ENCODE data around the gene ALPG.
"Not testable (repeated sequence)": the region's sequence is repeated elsewhere in the genome, so short reads cannot be mapped to it uniquely, and the experiment has no call there.

The ALPG gene

DNA sequence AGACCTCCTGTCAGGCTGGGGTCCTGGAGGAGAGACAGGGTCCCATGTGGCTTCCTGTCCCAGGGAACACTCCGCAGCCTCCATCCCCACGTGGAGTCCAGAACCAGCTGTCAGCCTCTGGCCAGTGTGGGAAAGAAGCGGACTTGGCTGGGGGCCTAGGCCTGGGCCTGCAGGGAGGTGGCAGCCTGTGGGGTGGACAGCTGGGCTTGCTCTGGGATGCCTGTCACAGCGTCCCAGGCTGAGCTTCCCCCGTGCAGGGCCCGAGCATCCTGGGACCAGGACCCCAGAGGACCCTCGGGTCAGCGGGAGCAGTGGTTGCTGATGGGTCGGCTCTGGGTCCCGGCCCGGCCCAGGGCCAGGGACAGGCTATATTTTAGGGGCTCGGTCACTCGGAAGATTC lies 35.8 kb downstream of the ALPG start:
- DNase-seq: not testable (repeated sequence)

DNA sequence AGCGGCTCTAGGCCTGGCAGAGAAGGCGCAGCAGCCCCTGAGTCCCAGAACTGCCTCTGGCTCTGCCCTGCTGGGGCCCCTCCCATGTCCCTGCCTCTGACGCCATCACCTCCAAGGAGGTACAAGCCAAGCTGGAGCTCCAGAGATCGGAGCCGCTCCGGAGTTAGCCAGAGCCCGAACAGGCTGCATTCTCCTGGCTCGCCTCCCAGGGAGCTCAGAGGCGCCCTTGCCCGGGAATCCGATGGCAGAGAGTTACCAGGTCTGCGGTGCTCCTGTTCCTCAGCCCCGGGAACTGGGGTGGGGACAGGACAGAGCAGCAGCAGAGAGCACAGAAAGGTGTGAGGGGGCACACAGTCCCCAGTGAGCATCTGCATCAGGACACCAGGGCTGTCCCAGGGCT lies 36.4 kb downstream of the ALPG start:
- not testable (repeated sequence) for DNase-seq

DNA sequence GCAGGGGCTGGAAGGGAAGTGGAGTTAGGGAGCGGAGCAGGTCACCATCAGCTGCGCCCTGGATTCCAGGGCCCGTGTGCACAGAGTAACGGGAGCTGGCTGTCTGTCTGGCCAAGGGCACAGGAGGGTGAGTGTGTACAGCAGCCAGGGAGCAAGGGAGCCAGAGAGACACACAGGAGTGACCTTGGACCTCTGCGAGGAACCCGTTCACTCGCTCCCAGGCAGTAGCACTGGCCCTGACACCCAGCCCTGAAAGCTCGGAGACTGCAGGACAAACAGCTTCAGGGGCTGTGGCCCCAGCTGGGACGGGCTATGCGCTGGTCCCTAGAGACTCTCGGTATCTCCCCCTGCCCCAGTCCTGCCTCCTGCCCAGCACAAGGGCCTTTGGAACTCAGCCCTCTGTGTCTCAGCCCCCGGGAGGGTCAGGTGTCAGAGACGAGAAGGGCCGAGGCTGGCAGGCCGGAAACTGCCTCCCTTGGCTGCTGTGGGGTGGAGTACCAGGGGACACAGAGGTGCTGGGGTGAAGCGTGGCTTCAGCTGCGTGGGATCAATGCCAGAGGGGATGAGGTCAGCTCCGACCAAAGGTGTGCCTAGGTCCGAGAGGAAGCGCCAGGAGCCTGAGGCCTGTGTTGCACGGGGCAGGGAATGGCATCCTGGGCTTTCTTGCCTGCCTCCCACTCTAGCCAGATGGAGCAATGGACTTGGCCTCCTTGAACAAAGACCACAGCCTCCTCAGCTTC lies 37.2 kb downstream of the ALPG start:
- DNase-seq: not testable (repeated sequence)

DNA sequence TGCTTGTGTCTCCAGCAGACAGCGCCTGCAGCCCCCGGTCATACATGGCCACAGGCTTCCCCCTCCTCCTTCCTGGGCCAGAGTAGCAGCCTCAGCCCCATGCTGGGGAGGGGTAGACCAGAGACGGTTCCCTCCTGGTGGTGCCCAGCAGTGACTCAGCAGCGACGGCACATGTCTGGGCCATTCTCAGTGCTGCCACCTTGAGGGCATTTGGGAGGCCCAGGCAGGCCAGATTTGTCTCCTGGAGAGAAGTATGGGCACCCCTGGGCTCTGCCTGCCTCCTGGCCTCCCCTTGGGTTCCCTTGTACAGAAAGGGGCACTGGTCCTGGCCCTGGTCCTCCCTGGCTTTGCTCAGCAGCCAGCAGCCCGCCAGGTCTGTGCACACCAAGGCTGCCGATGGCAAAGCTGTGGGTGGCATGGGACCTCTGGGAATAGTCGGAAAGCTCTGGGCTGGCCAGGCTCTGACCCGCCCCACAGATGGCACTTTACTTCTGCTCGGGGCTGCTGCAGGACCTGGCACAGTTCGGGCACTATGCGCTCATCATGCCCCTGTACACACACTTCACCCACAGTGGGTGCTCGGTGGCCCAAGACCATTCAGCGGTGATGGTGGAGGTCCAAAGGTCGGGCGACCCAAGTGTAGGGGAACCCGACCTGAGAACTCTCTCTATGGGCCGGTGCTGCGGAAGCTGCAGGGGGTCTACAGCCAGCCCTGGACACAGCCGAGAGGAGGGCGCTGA lies 37.9 kb downstream of the ALPG start:
- DNase-seq: peak; percentile 52

DNA sequence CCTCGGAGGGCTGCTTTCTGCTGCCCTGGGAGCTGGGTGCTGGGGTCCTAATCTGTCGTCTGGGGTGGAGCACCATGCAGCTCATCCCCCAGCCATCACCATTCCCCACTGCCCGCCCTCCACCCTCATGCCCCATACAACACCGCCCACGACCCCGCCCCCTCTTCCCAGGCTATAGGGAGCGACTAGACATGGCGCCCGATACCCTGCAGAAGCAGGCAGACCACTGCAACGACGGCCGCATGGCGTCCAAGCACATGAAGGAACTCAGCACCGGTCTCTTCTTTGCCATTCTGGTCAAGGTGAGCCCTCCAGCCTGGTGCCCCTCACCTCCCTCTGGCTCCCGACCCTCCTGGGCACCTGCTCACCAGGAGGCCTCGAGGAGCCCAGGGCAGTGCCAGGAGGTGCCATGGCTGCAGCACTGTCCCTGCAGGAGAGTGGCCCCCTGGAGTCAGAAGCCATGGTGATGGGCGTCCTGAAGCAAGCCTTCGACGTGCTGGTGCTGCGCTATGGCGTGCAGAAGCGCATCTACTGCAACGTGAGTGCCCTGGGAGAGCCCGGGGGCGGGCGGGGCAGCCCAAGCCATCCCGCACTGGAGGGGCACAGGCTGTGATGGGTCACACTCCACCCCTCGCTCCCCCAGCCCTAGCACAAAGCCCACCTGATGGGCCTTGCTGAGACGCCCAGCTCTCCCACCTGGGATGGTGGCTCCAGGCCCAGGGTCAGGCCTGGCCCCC lies 38.7 kb downstream of the ALPG start:
- not testable (repeated sequence) for DNase-seq

DNA sequence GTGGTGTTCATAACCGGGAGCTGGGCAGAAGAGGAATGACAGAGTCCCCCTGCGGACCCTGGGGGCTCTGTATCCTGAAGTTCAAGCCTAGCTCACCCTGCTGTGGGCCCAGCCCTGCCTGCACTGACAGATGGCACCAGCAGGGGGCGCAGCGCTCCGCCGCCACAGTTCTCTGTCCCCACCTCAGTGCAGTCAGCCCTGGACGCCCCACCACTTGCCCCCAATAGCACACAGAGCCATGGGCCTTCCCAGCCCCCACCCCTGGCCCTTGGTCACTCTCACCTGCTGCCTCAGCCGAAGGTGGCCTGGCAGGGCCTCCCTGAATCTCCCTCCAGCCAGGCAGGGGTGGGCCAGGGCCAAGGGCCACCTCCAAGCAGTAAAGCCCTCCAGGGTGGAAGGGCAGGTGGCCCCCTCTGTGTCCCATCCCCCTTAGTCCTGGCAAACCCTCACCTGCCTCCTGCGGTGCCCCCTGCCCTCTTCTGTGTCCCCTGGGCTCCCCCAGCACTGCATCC lies 39.7 kb downstream of the ALPG start:
- not testable (repeated sequence) for DNase-seq

DNA sequence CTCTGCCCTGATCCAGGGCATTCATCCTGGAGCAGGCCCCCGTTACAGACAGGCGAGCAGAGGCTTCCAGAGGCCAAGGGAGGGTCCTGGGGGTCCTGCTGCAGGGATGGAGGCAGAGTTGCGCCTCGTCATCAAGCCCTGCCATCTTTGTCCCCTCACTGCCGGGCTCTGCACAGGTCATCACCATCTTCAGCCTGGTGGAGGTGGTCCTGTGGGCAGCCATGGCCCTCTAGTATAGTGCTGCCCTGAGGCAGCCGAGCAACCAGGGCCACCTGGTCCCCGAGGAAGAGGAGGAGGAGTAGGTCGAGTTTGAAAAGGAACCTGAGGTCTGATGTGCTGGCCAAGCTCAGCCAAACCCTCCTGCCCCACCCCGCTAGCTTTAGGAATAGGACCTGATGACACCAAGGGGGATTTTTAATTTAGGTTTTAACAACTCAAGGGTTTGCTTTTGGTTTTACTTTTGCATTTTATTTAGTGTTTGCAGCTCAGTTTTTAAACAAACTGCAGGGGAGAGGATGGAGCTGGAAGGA lies 40.5 kb downstream of the ALPG start:
- no peak for DNase-seq

DNA sequence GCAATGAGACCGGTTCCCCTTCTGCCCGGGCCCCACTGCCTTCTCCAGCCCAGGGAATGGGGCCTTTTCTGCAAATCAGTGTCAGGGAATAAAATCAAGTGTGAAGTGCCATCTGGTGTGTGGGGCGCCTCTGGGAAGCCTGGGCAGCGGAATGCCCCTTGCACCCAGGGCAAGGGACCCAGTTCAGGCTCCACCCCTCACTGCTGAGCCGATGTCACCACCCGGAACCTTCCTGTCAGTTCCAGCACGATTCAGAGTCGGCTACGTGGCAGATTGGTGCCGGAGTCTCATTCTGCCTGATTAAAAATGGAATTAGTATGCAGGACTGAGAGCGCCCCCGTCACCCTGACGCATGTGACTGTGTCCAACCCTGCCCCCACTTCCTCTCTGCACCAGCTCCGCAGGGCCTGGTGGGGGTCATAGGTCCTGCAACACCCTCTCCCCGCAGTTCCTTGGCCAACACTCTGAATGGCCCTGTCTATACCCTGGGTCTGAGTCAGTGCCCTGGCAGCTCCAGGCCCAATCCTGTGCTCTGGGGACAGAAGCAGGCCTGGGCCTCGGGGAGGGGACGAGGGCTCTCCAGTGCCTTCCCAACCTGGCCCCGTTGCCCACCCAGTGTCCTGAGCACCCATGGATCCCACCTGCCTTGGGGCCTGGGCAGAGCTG lies 41.1 kb downstream of the ALPG start:
- DNase-seq: no peak

DNA sequence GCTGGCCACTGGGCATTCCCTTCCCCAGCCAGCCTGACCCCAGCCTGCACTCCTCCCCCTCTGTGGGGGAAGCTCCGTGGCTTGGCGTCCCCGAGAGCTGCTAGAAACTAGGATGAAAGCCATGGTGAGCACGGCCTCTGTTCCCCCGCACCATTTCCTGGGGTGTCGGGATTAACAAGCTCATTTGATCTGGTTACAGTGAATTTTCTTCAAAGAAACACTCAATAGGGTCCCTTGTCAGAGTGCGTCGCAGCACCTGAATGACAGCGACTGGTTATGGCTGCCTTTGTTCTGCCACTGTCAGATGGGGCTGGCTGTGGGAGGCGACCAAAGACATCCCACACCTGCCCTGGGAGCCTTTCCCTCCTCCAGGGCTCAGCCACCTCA lies 41.7 kb downstream of the ALPG start:
- DNase-seq: no peak

DNA sequence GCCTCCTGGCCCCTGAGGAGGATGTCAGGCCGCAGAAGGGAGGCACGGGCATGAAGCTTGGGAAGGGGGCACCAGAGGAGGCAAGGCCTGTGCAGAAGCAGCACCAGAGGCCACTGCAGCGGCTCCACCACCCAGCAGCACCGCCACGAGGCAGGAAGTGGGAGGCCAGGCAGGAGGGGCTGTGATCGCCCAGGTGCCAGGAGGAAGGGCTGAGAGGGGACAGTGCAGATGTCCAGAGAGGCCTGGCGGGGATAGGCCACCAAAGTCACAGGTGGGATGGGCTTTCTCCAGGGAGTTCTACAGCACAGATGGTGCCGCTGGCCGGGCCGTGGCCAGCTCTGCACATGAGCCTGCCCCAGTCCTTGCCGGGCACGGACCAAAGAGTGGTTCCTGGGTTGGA lies 43.3 kb downstream of the ALPG start:
- DNase-seq: no peak

DNA sequence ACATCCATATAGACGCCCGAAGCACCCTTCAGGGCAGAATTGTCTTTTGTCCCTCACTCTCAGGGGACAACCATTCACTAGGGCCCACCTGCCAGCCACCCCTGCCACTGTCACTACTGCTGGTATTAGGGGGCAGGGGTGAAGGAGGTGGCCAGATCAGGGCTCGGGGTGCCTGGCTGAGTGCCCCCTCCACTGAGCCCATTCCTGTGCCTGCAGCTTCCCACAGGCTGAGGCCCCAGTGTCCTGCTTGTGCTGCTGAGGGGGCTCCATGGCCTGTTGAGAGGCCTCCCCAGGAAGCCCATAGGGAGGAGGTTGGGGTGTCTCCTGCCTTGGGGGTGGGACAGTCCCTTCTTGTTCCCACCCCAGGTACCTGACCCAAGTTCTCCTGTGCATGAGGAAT lies 45.0 kb downstream of the ALPG start:
- DNase-seq: not testable (repeated sequence)

DNA sequence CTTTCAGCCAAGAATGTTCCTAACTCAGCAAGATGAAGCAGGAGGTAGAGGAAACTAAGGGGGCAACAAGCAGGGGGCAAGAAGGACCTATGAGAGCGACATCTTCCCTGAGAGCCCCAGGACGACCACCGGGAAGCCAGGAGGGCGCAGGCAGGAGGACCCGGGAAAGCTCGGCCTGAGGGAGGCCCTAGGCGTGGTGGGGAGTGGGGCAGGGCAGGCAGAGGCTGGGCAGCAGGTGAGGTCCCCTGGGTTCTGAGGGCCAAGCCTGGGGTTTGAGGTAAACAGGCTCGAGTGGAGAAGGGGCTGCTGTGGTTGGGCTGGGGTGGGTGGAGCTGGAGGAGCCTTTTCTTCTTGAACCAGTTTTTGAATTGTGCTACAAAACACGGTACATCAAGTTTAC lies 48.0 kb downstream of the ALPG start:
- DNase-seq: no peak

DNA sequence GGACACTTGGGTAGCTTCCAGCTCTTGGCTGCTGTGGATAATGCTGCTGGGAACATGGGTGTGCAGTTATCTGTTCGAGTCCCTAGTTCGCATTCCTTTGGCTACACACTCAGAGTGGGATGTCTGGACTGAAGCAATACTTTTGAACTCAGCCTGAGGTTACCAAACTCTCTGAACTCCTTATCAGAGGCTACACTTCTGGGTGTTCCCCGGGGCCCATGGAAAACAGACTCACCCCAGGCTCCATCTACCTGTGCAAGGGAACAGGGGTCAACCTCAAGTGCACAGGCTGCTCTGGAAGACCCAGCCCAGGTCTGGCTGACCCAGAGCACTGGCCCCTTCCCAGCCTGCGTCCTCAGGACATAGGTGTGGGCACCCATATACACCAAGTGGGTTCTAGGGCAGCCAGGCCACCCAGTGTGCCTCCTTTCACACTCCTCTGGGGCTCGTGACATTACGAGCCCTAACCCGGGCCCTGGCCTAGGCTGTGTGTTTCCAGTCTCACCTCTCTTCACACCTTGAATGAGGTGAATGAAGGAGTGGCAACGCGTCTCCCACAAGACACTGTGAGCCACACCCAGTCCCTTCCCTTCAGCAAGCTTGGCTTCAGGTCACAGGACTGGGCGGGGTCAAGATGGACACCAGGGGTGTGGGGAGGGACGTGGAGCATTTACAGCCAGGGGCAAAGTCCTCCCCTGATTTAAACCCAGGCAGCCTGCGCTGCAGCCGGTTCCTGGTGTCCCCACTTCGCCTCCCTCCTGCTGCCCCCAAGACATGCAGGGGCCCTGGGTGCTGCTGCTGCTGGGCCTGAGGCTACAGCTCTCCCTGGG lies 49.0 kb downstream of the ALPG start, which contains the start of gene ALPI:
TSS of gene ALPI (plus strand) at position 728 of the 830 bp plus-strand sequence. CDS start at position 775, 47 bp downstream.
- no peak for DNase-seq

DNA sequence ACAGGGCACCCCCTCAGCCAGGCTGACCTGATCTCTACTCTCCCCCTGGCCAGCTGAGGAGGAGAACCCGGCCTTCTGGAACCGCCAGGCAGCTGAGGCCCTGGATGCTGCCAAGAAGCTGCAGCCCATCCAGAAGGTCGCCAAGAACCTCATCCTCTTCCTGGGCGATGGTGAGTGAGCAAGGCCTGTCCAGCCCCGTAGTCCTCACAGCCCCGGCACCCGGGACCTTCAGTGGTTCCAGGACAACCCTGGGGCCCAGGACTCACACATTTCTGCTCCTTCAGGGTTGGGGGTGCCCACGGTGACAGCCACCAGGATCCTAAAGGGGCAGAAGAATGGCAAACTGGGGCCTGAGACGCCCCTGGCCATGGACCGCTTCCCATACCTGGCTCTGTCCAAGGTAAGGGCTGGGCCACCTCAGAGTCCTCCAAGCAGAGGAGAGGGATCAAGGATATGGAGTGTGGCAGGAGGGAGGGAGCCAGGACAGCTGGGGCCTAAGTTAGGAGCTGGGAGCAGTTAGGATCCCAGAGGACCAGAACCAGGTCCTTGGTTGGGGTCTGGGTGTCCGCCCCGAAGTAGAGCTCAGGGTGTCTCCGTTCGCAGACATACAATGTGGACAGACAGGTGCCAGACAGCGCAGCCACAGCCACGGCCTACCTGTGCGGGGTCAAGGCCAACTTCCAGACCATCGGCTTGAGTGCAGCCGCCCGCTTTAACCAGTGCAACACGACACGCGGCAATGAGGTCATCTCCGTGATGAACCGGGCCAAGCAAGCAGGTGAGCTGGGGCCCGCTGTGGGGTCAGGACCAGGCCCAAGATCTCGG lies 49.9 kb downstream of the ALPG start:
- no peak for DNase-seq

DNA sequence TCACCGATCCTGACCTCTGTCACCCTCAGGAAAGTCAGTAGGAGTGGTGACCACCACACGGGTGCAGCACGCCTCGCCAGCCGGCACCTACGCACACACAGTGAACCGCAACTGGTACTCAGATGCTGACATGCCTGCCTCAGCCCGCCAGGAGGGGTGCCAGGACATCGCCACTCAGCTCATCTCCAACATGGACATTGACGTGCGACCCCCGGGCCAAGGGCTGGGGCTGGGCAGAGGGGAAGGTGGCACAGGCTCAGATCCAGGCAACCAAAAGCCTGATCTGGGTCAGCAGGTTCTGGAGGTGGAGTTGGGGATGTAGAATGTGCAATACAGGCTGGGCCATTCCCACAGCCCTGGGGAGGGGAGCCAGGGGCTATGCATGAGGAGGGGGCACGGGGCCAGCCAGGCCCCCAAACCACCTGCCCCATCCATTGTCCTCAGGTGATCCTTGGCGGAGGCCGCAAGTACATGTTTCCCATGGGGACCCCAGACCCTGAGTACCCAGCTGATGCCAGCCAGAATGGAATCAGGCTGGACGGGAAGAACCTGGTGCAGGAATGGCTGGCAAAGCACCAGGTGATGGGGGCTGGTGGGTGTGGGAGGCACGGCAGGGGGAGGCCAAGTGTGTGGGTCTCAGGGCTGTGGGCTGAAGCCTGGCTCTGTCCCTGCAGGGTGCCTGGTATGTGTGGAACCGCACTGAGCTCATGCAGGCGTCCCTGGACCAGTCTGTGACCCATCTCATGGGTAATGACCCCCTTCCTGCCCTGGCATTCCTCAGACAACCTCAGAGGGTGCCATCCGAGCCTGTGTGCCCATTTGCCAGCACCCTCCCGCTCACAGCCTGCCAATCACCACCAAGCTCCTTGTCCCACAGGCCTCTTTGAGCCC lies 50.7 kb downstream of the ALPG start:
- no peak for DNase-seq

DNA sequence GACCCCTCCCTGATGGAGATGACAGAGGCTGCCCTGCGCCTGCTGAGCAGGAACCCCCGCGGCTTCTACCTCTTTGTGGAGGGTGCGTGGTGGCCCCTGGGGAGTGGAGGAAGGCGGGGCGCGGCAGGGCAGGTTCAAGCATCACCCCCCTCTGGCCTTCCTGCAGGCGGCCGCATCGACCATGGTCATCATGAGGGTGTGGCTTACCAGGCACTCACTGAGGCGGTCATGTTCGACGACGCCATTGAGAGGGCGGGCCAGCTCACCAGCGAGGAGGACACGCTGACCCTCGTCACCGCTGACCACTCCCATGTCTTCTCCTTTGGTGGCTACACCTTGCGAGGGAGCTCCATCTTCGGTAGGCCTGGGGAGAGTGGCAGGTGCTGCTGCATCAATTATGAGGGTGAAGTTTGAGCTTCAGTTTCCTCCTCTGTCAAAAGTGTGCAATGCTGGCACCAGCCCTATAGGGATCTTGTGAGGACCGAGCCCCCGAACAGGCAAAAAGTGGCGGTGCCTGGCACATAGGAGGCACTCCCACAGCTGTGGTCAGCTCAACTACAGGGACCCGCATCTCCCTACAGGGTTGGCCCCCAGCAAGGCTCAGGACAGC lies 51.5 kb downstream of the ALPG start:
- DNase-seq: no peak

DNA sequence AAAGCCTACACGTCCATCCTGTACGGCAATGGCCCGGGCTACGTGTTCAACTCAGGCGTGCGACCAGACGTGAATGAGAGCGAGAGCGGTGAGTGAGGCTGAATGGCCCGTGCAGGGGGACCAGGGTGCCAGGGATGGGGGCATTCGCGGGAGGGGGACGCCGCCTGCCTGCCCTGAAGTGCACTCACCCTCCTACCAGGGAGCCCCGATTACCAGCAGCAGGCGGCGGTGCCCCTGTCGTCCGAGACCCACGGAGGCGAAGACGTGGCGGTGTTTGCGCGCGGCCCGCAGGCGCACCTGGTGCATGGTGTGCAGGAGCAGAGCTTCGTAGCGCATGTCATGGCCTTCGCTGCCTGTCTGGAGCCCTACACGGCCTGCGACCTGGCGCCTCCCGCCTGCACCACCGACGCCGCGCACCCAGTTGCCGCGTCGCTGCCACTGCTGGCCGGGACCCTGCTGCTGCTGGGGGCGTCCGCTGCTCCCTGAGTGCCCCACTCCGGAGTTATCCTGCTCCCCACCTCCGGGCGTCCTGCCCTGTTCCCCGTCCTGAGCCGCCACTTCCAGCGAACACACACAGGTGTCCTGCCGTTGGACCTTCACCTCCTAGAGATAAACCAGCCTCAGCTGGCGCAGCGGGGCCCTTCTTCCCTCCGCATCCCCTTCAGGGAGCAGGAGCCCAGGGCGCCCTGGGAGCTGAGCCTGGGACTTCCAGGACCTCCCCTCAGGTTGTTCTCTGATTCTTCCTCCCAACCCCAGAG lies 52.2 kb downstream of the ALPG start:
- no peak for DNase-seq

DNA sequence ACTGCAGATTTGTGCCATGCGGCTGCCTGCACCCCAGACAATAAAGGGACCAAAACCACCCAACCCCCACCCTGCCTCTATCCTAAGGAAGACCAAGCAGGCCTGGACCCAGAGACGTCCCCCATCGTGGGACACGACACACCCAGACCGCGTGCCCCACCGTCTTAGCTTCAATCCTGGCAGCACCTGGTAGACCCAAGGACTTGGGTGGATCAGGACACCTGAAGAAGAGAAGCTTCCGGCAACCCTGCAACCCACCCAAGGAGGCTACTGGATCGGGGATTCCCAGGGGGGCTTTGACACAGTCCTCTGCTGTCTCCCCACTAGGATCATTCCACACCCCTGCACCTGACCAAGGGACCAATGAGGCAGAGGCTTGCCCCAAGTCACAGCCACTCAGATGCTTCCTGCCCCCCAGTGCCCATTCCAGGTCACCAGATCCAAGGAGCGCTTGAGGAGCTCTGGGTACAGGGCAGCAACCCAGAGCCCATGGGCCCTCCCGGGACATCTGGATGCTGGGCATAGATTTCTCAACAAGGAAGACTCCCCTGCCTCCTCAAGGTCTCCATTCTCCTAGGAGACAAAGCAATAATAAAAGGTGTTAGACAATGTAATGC lies 52.9 kb downstream of the ALPG start:
- DNase-seq: no peak
